Measurements from ENCODE around the gene FEM1A. TPM values are rescaled to one million over a fixed set of nuclear protein-coding genes. Genes with fewer than 3 reads are reported as not detected.
"Not testable (repeated sequence)": the region's sequence is repeated elsewhere in the genome, so short reads cannot be mapped to it uniquely, and the experiment has no call there.

FEM1A gene
- total RNA-seq, 2 experiments from 2014 or later = 11.5 to 16.8 TPM

DNA sequence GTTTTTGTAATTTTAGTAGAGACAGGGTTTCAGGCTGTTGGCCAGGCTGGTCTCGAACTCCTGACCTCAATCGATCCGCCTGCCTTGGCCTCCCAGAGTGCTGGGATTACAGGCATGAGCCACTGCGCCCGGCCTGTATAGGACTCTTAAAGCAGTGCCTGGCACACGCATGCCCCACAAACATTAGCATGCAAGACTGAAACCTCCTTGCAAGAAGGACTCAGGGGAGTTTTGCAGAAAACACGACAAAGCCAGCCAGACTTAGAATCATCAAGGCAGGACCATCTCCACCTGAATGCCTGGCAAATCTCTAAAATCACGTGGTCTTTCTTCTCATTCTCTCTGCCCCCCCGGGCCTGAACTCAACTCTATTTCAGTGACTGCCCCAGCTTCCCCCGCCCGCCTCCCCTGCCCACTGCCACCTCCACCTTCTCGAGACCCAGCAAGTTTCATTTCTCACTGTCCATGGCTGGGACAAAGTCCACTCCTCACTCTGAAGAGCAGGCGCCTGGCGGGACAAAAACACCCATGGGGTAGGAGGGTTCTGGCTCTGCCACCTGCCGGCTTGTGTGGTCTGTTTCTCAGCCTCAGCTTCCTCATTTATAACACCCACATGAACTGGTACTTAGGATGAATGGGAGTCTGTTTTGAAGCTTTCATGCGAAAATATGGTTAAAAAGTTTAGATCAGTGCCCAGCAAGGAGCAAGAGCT is 37.6 kb downstream of the FEM1A start:
- H3K4me3 Mint-ChIP-seq = peak overlapping the region; percentile 54
- no peak for ATAC-seq

DNA sequence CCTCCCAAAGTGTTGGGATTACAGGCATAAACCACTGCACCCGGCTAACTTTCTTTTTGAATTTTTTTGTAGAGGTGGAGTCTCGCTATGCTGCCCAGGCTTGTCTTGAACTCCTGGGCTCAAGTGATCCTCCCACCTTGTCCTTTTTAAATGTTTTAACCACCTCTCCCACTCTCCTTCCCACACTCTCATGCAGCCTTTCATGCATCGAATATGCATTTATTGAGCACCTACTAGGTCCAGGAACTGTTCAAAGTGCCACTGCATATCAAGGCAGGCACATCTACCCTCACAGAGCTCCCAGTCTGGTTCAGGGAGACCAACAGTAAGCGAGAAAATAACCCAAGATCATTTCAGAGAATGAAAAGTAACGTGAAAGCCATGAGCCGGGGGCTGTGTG is 38.8 kb downstream of the FEM1A start:
- H3K36me3 Mint-ChIP-seq = peaks cover 9% of the 10 kb centered on the region
- DNase-seq (no peak), ATAC-seq (no peak)
- peaks cover 30% of the 10 kb centered on the region for H3K4me1 Mint-ChIP-seq
- no peaks in the 10 kb centered on the region for H3K27me3 Mint-ChIP-seq
- H3K4me3 Mint-ChIP-seq = peak overlapping the region; percentile 87
- CTCF ChIA-PET = interaction anchor here (0.9 to 3.7 kb wide), 9 partner anchors 9 to 81 kb away, joined by 3 to 38 read pairs (median 4); no protein-coding TSS in a partner anchor
- H3K27ac Mint-ChIP-seq = peak overlapping the region; percentile 84
- no peaks in the 10 kb centered on the region for H3K9me3 Mint-ChIP-seq (ENCODE audit: low read depth)

More for the DNA sequence above, 37.6 kb downstream of the FEM1A start:
- no peak for DNase-seq
- Mint-ChIP-seq H3K4me1 (peaks cover 30% of the 10 kb centered on the region), H3K27ac (peak overlapping the region; percentile 64), H3K36me3 (peaks cover 9% of the 10 kb centered on the region), H3K9me3 (ENCODE audit: low read depth) (no peaks in the 10 kb centered on the region), H3K27me3 (no peaks in the 10 kb centered on the region)
- CTCF ChIA-PET = interaction anchor here (1.5 to 3.7 kb wide), 2 partner anchors 20 to 22 kb away, joined by 6 to 38 read pairs; no protein-coding TSS in a partner anchor

- Mint-ChIP-seq H3K27me3 (no peaks in the 10 kb centered on the region), H3K36me3 (peaks cover 9% of the 10 kb centered on the region), H3K4me1 (peaks cover 30% of the 10 kb centered on the region), H3K4me3 (peak overlapping the region; percentile 87), H3K9me3 (ENCODE audit: low read depth) (no peaks in the 10 kb centered on the region), H3K27ac (peak overlapping the region; percentile 84)
- CTCF ChIA-PET = interaction anchor here (0.8 to 3.7 kb wide), 11 partner anchors 9 to 81 kb away, joined by 3 to 38 read pairs (median 3); no protein-coding TSS in a partner anchor
- DNase-seq = no peak
- ATAC-seq = no peak
Observed at GRCh38 chr19:4830768-4831265, 39.3 kb downstream of the FEM1A start.

DNA sequence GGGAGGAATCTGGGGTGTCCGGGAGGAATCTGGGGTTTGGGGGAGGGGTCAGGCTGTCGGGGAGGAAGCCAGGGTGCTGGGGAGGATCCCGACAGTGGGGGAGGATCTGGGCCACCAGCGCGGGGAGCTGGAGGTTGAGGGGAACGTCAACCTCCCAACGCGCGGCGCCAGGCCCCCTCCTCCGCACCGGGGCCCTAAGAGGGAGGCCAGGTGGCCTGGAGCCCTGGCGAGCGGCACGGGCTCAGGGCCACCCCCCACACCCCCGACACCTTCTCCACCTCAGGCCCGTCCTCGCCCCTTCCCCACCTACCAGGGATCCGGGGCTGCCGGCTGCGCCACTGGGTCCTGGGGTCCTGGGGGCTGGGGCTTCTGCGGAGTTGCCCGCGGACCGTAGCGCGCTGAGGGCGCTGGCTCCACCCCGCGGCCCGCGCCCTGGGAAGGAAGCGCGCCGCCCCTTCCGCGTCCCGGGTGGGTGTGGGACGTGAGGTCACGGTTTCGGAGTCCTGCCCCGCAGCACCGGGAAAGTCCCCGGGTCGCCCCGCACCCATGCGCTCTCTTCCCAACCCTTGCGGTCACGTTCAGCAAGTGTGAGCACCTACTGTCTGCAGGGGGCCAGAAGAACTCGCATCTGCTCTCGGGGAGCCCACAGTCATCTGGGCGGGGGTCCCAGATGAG is 39.9 kb downstream of the FEM1A start, which contains the start of gene TICAM1:
Gene TICAM1 (minus strand): TSS at position 409 of the 675 bp plus-strand sequence. CDS start 13,335 bp downstream, outside the sequence.
- Mint-ChIP-seq H3K9me3 (ENCODE audit: low read depth) (no peaks in the 10 kb centered on the region), H3K4me3 (peak within 1 kb of the TSS; percentile 87), H3K27ac (peak within 1 kb of the TSS; percentile 84), H3K36me3 (peaks cover 10% of the 10 kb centered on the region), H3K4me1 (peaks cover 30% of the 10 kb centered on the region), H3K27me3 (no peaks in the 10 kb centered on the region)
- ATAC-seq (peak; percentile 94), DNase-seq (peak; percentile 78)
- CTCF ChIA-PET = interaction anchor here (0.7 to 3.7 kb wide), 16 partner anchors 9 to 861 kb away, joined by 3 to 38 read pairs (median 3); no protein-coding TSS in a partner anchor

GRCh38 chr19:4831979-4832340 is 40.4 kb downstream of the FEM1A start:
- Mint-ChIP-seq H3K36me3 (peaks cover 12% of the 10 kb centered on the region), H3K4me1 (peaks cover 33% of the 10 kb centered on the region), H3K27ac (peak overlapping the region; percentile 81), H3K4me3 (peak overlapping the region; percentile 87)
- H3K9me3 Mint-ChIP-seq (ENCODE audit: low read depth); DNase-seq; H3K27me3 Mint-ChIP-seq; ATAC-seq: not testable (repeated sequence)
- CTCF ChIA-PET = interaction anchor here (0.7 to 3.7 kb wide), 7 partner anchors 10 to 861 kb away, joined by 3 to 38 read pairs (median 3); no protein-coding TSS in a partner anchor

- Mint-ChIP-seq H3K9me3 (ENCODE audit: low read depth) (no peaks in the 10 kb centered on the region), H3K27ac (no peak overlapping the region)
- CTCF ChIA-PET = interaction anchor here (1.0 to 2.9 kb wide), 2 partner anchors 19 to 23 kb away, joined by 3 to 11 read pairs; no protein-coding TSS in a partner anchor
Observed at GRCh38 chr19:4832776-4833175, 41.2 kb downstream of the FEM1A start.

GRCh38 chr19:4839192-4839591 is 47.7 kb downstream of the FEM1A start:
- no peaks in the 10 kb centered on the region for H3K27me3 Mint-ChIP-seq
- H3K4me3 Mint-ChIP-seq = no peak overlapping the region
- H3K36me3 Mint-ChIP-seq = peaks cover 33% of the 10 kb centered on the region
- CTCF ChIA-PET = no interaction called here
- H3K4me1 Mint-ChIP-seq = peaks cover 29% of the 10 kb centered on the region
- no peak for DNase-seq
- no peak for ATAC-seq
- H3K27ac Mint-ChIP-seq = no peak overlapping the region
- H3K9me3 Mint-ChIP-seq (ENCODE audit: low read depth) = no peaks in the 10 kb centered on the region

More at GRCh38 chr19:4832776-4833175, 41.2 kb downstream of the FEM1A start:
- Mint-ChIP-seq H3K4me1 (peaks cover 36% of the 10 kb centered on the region), H3K27me3 (no peaks in the 10 kb centered on the region), H3K36me3 (peaks cover 16% of the 10 kb centered on the region), H3K4me3 (peak overlapping the region; percentile 33)
- ATAC-seq (no peak), DNase-seq (no peak)

- CTCF ChIA-PET = interaction anchor here (0.9 to 15.7 kb wide), 2 partner anchors 13 to 35 kb away, joined by 3 to 418 read pairs; no protein-coding TSS in a partner anchor
- no peak for ATAC-seq
- Mint-ChIP-seq H3K27me3 (no peaks in the 10 kb centered on the region), H3K4me3 (no peak overlapping the region), H3K9me3 (ENCODE audit: low read depth) (no peaks in the 10 kb centered on the region), H3K27ac (no peak overlapping the region), H3K4me1 (peaks cover 22% of the 10 kb centered on the region), H3K36me3 (peaks cover 25% of the 10 kb centered on the region)
- no peak for DNase-seq
Observed at GRCh38 chr19:4843647-4843965, 52.1 kb downstream of the FEM1A start.

DNA sequence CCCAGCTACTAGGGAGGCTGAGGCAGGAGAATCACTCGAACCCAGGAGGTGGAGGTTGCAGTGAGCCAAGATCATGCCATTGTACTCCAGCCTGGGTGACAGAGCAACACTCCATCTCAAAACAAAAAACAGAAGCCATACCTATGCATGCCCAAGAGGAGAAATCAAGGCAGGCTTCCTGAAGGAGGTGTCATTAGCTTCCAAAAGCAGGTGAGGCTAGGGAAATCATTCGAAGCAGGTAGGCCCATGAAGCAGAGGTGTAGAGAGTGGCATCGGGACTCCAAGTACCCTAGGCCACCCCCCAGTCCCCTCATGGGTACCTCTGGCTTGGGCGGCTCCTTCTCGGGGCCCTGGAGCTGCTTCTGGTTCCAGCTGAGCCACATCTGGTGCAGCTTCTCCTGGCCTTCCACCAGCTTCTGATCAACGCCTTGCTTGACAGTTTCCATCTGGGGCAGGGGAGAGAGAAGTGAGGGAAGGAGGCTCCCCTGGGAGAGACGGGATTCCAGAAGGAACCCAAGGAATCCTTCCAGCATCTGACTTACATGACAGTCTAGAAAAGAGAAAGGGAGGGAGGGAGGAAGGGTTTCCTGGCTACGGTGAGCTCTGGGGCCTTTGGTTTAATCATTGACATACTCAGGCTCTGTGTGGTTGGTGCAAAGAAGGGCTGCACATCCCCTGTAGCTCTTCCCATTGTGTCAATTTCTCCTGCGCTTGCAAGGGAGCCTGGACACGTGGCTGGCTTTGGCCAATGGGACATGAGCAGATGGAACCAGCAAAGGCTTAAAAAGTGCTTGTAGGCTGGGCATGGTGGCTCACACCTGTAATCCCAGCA is 53.0 kb downstream of the FEM1A start:
- Mint-ChIP-seq H3K4me1 (peaks cover 20% of the 10 kb centered on the region), H3K27me3 (no peaks in the 10 kb centered on the region), H3K27ac (no peak overlapping the region), H3K9me3 (ENCODE audit: low read depth) (no peaks in the 10 kb centered on the region), H3K36me3 (peaks cover 18% of the 10 kb centered on the region), H3K4me3 (no peak overlapping the region)
- DNase-seq (no peak), ATAC-seq (no peak)
- CTCF ChIA-PET = interaction anchor here (0.9 to 15.7 kb wide), 5 partner anchors 14 to 67 kb away, joined by 3 to 418 read pairs (median 3); no protein-coding TSS in a partner anchor

- CTCF ChIA-PET = interaction anchor here (0.7 to 15.7 kb wide), 3 partner anchors 37 to 746 kb away, joined by 3 to 418 read pairs (median 3); partner anchors contain the start of gene FEM1A
- DNase-seq; H3K4me3 Mint-ChIP-seq; H3K27ac Mint-ChIP-seq; H3K9me3 Mint-ChIP-seq (ENCODE audit: low read depth); H3K27me3 Mint-ChIP-seq; ATAC-seq; H3K4me1 Mint-ChIP-seq: not testable (repeated sequence)
- peaks cover 10% of the 10 kb centered on the region for H3K36me3 Mint-ChIP-seq
Observed at GRCh38 chr19:4845975-4846374, 54.4 kb downstream of the FEM1A start.

- Mint-ChIP-seq H3K27me3 (no peaks in the 10 kb centered on the region), H3K4me3 (no peak overlapping the region), H3K9me3 (ENCODE audit: low read depth) (no peaks in the 10 kb centered on the region), H3K36me3 (peaks cover 8% of the 10 kb centered on the region), H3K4me1 (peaks cover 3% of the 10 kb centered on the region), H3K27ac (no peak overlapping the region)
- no peak for ATAC-seq
- CTCF ChIA-PET = interaction anchor here (1.0 to 15.7 kb wide), 2 partner anchors 19 to 39 kb away, joined by 4 to 418 read pairs; no protein-coding TSS in a partner anchor
- no peak for DNase-seq
Observed at GRCh38 chr19:4847190-4847973, 55.8 kb downstream of the FEM1A start.

DNA sequence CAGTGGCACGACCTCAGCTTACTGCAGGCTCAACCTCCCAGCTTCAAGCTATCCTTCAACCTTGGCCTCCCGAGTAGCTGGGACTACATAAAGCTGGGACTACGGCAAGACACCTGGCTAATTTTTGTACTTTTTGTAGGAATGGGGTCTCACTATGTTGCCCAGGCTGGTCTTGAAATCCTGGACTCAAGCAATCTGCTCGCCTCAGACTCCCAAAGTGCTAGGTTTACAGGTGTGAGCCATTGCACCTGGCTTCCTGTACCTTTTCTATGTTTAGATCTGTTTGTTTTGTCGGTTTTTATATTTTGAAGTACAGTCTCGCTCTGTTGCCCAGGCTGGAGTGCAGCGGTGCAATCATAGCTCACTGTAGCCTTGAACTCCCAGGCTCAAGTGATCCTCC is 57.5 kb downstream of the FEM1A start:
- DNase-seq (no peak), ATAC-seq (no peak)
- no peak overlapping the region for H3K27ac Mint-ChIP-seq
- H3K4me3 Mint-ChIP-seq = no peak overlapping the region
- H3K4me1 Mint-ChIP-seq = peaks cover 3% of the 10 kb centered on the region
- CTCF ChIA-PET = interaction anchor here (15.7 kb wide), 1 partner anchor 41 kb away, joined by 418 read pairs; no protein-coding TSS in a partner anchor
- no peaks in the 10 kb centered on the region for H3K27me3 Mint-ChIP-seq
- H3K36me3 Mint-ChIP-seq = peaks cover 8% of the 10 kb centered on the region
- H3K9me3 Mint-ChIP-seq (ENCODE audit: low read depth) = no peaks in the 10 kb centered on the region

All from activated CD8-positive, alpha-beta memory T cell treated with anti-CD3 and anti-CD28 coated beads, Interleukin-2, amount 10 ng/mL, durations not matched to agents 7 days and 5 days (primary cell).